ENCODE measurements around the gene CADM1. TPM values are rescaled to one million over a fixed set of nuclear protein-coding genes. Genes with fewer than 3 reads are reported as not detected.

Gene CADM1
- total and polyA plus RNA-seq, 10 of the 15 experiments (the other 5 are each of a cell fraction or from before 2014, with no cell fraction given), result 0.03 to 0.48 (median 0.15) TPM; not detected in 3

Small RNAs within 50 kb of the gene (small RNA-seq; reads per million reads assigned to genes)
- gene RF01293, result not detected
